ENCODE results near the gene MRPS21.
"Not testable (repeated sequence)": the region's sequence is repeated elsewhere in the genome, so short reads cannot be mapped to it uniquely, and the experiment has no call there.

The MRPS21 gene

DNA sequence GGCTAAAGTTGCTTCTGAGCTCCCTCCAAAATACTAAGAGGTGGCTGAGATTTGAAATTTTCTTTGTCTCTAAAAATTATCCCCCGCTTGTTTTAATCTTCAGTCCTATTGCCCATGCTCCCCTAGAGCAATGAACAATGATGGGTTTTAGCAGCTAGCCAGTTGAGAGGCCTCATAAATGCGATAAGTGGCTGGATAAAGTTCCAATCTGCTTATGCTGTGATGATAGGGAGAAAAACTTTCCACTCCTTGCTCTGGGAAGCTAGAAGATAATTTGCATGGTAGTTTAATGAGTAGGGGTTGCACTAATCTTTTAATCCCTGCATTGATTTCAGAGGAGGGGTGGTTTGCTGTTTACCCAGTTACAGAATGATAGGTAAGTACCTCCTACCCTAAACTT is 18.1 kb downstream of the MRPS21 start:
- TF ChIP-seq ZNF248 (tag by site-specific recombination; IDR thresholded peaks at IDR 0.05) (no peak), ZNF169 (tag by site-specific recombination; IDR thresholded peaks at IDR 0.05) (no peak), ZNF561 (tag by site-specific recombination; IDR thresholded peaks at IDR 0.05; ENCODE audit: borderline replicate concordance) (no peak), SP7 (tag by site-specific recombination; IDR thresholded peaks at IDR 0.05) (no peak), ZNF621 (tag by site-specific recombination; IDR thresholded peaks at IDR 0.05) (no peak), ZNF114 (tag by site-specific recombination; IDR thresholded peaks at IDR 0.05) (no peak), ZNF426 (tag by site-specific recombination; IDR thresholded peaks at IDR 0.05) (no peak)
- TF ChIP-seq, protein P1, sequence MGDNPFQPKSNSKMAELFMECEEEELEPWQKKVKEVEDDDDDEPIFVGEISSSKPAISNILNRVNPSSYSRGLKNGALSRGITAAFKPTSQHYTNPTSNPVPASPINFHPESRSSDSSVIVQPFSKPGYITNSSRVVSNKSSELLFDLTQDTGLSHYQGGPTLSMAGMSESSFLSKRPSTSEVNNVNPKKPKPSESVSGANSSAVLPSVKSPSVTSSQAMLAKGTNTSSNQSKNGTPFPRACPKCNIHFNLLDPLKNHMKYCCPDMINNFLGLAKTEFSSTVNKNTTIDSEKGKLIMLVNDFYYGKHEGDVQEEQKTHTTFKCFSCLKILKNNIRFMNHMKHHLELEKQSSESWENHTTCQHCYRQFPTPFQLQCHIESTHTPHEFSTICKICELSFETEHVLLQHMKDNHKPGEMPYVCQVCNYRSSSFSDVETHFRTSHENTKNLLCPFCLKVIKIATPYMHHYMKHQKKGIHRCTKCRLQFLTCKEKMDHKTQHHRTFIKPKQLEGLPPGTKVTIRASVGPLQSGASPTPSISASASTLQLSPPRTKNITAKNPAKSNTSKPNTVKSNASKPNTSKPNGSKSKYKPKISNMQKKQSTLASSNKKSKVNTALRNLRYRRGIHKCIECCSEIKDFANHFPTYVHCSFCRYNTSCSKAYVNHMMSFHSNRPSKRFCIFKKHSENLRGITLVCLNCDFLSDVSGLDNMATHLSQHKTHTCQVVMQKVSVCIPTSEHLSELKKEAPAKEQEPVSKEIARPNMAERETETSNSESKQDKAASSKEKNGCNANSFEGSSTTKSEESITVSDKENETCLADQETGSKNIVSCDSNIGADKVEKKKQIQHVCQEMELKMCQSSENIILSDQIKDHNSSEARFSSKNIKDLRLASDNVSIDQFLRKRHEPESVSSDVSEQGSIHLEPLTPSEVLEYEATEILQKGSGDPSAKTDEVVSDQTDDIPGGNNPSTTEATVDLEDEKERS (tag by site-specific recombination; IDR thresholded peaks at IDR 0.05) = no peak
- Histone ChIP-seq H3K4me1 (ENCODE audit: control insufficient read depth, insufficient read depth, low read length) (no peaks in the 10 kb centered on the region), H3K4me3 (ENCODE audit: low read depth, low read length) (no peak overlapping the region), H3K9me3 (ENCODE audit: control insufficient read depth, insufficient read depth, low read depth, low read length) (no peaks in the 10 kb centered on the region), H3K36me3 (ENCODE audit: control insufficient read depth in 2 of 2, insufficient read depth in 1 of 2, low read length in 2 of 2) (peaks cover 18 to 22% of the 10 kb centered on the region in 2 experiments), H3K27ac (ENCODE audit: extremely low read depth, low read depth, low read length) (no peak overlapping the region)
- POLR2A ChIA-PET = interaction anchor here (1.2 kb wide), 2 partner anchors 9 to 10 kb away, joined by 4 to 5 read pairs; partner anchors contain the start of gene PRPF3
- CTCF ChIA-PET = interaction anchor here (2.1 kb wide), 1 partner anchor 56 kb away, joined by 8 read pairs; no protein-coding TSS in a partner anchor

DNA sequence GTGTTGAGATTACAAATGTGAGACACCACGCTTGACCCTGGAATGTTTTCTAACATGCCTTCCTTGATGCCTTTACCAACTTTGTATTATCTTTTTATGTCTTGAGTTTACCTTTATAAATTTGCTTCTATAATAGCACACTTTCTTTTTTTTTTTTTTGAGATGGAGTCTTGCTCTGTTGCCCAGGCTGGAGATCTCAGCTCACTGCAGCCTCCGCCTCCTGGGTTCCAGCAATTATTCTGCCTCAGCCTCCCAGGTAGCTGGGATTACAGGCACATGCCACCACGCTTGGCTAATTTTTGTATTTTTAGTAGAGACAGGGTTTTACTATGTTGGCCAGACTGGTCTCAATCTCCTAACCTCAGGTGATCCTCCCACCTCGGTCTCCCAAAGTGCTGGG is 21.0 kb downstream of the MRPS21 start:
- CTCF ChIA-PET, POLR2A ChIA-PET: not testable (repeated sequence)
- TF ChIP-seq ZNF121 (tag by site-specific recombination; IDR thresholded peaks at IDR 0.05) = peak; percentile 75; the same call in 1 of the 2 replicates

DNA sequence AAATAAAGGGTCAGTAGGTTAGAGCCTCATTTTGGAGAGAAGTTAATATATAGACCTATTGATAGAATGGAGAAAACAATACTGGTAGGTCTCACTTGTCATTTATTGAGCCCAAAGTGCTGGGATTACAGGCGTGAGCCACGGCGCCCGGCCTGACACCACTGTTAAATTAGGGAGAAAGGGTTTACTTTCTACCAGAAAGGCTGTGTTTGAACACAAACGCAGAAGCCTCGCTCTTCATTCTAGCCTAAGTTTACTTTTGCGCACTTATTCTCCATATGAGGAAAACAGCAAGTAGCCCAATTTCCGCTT is 27.0 kb downstream of the MRPS21 start:
- H3K9me3 ChIP-seq (ENCODE audit: control insufficient read depth, insufficient read depth, low read depth, low read length) = no peaks in the 10 kb centered on the region
- H3K4me3 ChIP-seq (ENCODE audit: low read depth, low read length) = no peak overlapping the region; the same call in 1 of the 2 replicates
- ChIA-PET CTCF (no interaction called here), POLR2A (interaction anchor here (0.7 to 1.5 kb wide), 5 partner anchors 8 to 738 kb away, joined by 3 to 6 read pairs (median 5); partner anchors contain the start of gene RPRD2)
- H3K27ac ChIP-seq (ENCODE audit: extremely low read depth, low read depth, low read length) = no peak overlapping the region
- no peaks in the 10 kb centered on the region for H3K4me1 ChIP-seq (ENCODE audit: control insufficient read depth, insufficient read depth, low read length)
- peaks cover 12 to 21% of the 10 kb centered on the region in 2 experiments for H3K36me3 ChIP-seq (ENCODE audit: control insufficient read depth in 2 of 2, insufficient read depth in 1 of 2, low read length in 2 of 2)
- TF ChIP-seq ZFHX2 (tag by site-specific recombination; conservative IDR thresholded peaks at IDR 0.05) (no peak), ZNF658 (tag by site-specific recombination; IDR thresholded peaks at IDR 0.05) (no peak), ZNF112 (tag by site-specific recombination; IDR thresholded peaks at IDR 0.05) (no peak), ZNF423 (tag by site-specific recombination; IDR thresholded peaks at IDR 0.05) (no peak), ZNF140 (tag by site-specific recombination; IDR thresholded peaks at IDR 0.05) (no peak), ZNF571 (tag by site-specific recombination; IDR thresholded peaks at IDR 0.05) (no peak), ZNF837 (tag by site-specific recombination; IDR thresholded peaks at IDR 0.05) (no peak), ZNF670 (tag by site-specific recombination; IDR thresholded peaks at IDR 0.05; ENCODE audit: low read depth) (no peak), EGR2 (tag by site-specific recombination; IDR thresholded peaks at IDR 0.05; ENCODE audit: low read depth) (no peak), ZNF350 (tag by site-specific recombination; IDR thresholded peaks at IDR 0.05) (no peak), ZFP37 (tag by site-specific recombination; IDR thresholded peaks at IDR 0.05) (no peak), ZNF214 (tag by site-specific recombination; IDR thresholded peaks at IDR 0.05; ENCODE audit: borderline replicate concordance) (no peak), ZNF521 (tag by site-specific recombination; IDR thresholded peaks at IDR 0.05) (no peak)
- TF ChIP-seq, protein P2, sequence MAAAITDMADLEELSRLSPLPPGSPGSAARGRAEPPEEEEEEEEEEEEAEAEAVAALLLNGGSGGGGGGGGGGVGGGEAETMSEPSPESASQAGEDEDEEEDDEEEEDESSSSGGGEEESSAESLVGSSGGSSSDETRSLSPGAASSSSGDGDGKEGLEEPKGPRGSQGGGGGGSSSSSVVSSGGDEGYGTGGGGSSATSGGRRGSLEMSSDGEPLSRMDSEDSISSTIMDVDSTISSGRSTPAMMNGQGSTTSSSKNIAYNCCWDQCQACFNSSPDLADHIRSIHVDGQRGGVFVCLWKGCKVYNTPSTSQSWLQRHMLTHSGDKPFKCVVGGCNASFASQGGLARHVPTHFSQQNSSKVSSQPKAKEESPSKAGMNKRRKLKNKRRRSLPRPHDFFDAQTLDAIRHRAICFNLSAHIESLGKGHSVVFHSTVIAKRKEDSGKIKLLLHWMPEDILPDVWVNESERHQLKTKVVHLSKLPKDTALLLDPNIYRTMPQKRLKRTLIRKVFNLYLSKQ (tag by site-specific recombination; IDR thresholded peaks at IDR 0.05; ENCODE audit: borderline replicate concordance) = no peak
- TF ChIP-seq, protein P3, sequence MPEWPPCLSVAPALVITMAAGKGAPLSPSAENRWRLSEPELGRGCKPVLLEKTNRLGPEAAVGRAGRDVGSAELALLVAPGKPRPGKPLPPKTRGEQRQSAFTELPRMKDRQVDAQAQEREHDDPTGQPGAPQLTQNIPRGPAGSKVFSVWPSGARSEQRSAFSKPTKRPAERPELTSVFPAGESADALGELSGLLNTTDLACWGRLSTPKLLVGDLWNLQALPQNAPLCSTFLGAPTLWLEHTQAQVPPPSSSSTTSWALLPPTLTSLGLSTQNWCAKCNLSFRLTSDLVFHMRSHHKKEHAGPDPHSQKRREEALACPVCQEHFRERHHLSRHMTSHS (tag by site-specific recombination; IDR thresholded peaks at IDR 0.05) = no peak
- TF ChIP-seq, protein P4, sequence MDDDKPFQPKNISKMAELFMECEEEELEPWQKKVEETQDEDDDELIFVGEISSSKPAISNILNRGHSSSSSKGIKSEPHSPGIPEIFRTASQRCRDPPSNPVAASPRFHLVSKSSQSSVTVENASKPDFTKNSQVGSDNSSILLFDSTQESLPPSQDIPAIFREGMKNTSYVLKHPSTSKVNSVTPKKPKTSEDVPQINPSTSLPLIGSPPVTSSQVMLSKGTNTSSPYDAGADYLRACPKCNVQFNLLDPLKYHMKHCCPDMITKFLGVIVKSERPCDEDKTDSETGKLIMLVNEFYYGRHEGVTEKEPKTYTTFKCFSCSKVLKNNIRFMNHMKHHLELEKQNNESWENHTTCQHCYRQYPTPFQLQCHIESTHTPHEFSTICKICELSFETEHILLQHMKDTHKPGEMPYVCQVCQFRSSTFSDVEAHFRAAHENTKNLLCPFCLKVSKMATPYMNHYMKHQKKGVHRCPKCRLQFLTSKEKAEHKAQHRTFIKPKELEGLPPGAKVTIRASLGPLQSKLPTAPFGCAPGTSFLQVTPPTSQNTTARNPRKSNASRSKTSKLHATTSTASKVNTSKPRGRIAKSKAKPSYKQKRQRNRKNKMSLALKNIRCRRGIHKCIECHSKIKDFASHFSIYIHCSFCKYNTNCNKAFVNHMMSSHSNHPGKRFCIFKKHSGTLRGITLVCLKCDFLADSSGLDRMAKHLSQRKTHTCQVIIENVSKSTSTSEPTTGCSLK (tag by site-specific recombination; IDR thresholded peaks at IDR 0.05) = no peak

More for the DNA sequence above, 21.0 kb downstream of the MRPS21 start:
- H3K36me3 ChIP-seq (ENCODE audit: control insufficient read depth in 2 of 2, insufficient read depth in 1 of 2, low read length in 2 of 2); H3K4me1 ChIP-seq (ENCODE audit: control insufficient read depth, insufficient read depth, low read length); H3K9me3 ChIP-seq (ENCODE audit: control insufficient read depth, insufficient read depth, low read depth, low read length); H3K4me3 ChIP-seq (ENCODE audit: low read depth, low read length); H3K27ac ChIP-seq (ENCODE audit: extremely low read depth, low read depth, low read length): not testable (repeated sequence)
